Measurements from ENCODE around the gene NKD2. TPM values are rescaled to one million over a fixed set of nuclear protein-coding genes. Genes with fewer than 3 reads are reported as not detected.

Gene NKD2
- total RNA-seq, 1 experiment from 2014 or later: 12.3 TPM

DNA sequence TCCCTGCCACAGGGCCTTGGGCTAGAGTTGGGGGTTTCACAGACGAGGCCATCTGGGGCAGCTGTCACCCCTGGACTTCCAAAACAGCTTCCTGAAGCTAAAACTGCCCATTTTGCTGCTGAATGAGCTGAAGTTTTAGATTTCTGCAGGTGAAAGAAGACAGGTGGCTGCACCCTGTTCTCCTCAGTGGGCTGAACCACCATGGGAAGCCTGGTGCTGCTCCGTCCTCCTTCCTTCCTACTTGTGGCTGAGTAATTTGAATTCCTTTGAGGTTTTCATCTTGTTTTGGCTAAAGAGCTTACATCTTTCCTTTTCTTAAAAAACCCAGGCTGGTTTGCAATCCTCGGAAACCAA, 5.3 kb downstream of the NKD2 start:
- DNase-seq (ENCODE audit: low read depth, low spot score): no peak
- ChIA-PET CTCF (no interaction called here), POLR2A (no interaction called here)
- Histone ChIP-seq H3K27ac (ENCODE audit: low read length) (no peak overlapping the region), H3K4me3 (ENCODE audit: low read depth in 2 of 2, low read length in 2 of 2) (no peak overlapping the region), H3K36me3 (ENCODE audit: control insufficient read depth, insufficient read depth, low read length) (no peaks in the 10 kb centered on the region), H3K27me3 (ENCODE audit: control insufficient read depth, insufficient read depth, low read length) (no peaks in the 10 kb centered on the region), H3K9me3 (ENCODE audit: control insufficient read depth, insufficient read depth, low read depth, low read length) (no peaks in the 10 kb centered on the region), H3K4me1 (ENCODE audit: control insufficient read depth, insufficient read depth, low read length) (peaks cover 14% of the 10 kb centered on the region)
- intact Hi-C loops (cut with micrococcal nuclease; ENCODE audit: unreplicated experiment): loop anchor here (5.0 kb wide), 1 partner anchor 92 kb away; no protein-coding TSS in a partner anchor
- no peak for ATAC-seq
- no TSS peak for BruUV-seq (replicated peaks)
- TF ChIP-seq TCF7L2 (IDR thresholded peaks at IDR 0.05; ENCODE audit: low read depth, low read length) (no peak), SIN3A (IDR thresholded peaks at IDR 0.05; ENCODE audit: borderline replicate concordance, insufficient read depth, low read depth, low read length) (no peak)
- TF ChIP-seq, protein P1, sequence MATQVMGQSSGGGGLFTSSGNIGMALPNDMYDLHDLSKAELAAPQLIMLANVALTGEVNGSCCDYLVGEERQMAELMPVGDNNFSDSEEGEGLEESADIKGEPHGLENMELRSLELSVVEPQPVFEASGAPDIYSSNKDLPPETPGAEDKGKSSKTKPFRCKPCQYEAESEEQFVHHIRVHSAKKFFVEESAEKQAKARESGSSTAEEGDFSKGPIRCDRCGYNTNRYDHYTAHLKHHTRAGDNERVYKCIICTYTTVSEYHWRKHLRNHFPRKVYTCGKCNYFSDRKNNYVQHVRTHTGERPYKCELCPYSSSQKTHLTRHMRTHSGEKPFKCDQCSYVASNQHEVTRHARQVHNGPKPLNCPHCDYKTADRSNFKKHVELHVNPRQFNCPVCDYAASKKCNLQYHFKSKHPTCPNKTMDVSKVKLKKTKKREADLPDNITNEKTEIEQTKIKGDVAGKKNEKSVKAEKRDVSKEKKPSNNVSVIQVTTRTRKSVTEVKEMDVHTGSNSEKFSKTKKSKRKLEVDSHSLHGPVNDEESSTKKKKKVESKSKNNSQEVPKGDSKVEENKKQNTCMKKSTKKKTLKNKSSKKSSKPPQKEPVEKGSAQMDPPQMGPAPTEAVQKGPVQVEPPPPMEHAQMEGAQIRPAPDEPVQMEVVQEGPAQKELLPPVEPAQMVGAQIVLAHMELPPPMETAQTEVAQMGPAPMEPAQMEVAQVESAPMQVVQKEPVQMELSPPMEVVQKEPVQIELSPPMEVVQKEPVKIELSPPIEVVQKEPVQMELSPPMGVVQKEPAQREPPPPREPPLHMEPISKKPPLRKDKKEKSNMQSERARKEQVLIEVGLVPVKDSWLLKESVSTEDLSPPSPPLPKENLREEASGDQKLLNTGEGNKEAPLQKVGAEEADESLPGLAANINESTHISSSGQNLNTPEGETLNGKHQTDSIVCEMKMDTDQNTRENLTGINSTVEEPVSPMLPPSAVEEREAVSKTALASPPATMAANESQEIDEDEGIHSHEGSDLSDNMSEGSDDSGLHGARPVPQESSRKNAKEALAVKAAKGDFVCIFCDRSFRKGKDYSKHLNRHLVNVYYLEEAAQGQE (IDR thresholded peaks at IDR 0.05; ENCODE audit: insufficient read depth in 1 of 2, low read depth in 2 of 2, low read length in 1 of 2): no peak
- TF ChIP-seq, protein P2, sequence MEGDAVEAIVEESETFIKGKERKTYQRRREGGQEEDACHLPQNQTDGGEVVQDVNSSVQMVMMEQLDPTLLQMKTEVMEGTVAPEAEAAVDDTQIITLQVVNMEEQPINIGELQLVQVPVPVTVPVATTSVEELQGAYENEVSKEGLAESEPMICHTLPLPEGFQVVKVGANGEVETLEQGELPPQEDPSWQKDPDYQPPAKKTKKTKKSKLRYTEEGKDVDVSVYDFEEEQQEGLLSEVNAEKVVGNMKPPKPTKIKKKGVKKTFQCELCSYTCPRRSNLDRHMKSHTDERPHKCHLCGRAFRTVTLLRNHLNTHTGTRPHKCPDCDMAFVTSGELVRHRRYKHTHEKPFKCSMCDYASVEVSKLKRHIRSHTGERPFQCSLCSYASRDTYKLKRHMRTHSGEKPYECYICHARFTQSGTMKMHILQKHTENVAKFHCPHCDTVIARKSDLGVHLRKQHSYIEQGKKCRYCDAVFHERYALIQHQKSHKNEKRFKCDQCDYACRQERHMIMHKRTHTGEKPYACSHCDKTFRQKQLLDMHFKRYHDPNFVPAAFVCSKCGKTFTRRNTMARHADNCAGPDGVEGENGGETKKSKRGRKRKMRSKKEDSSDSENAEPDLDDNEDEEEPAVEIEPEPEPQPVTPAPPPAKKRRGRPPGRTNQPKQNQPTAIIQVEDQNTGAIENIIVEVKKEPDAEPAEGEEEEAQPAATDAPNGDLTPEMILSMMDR (IDR thresholded peaks at IDR 0.05): no peak
- in situ Hi-C loops (cut with HindIII; ENCODE audit: low pct_unique_long_range_greater_than_20kb, low sequenced_read_pairs): no loop called here

DNA sequence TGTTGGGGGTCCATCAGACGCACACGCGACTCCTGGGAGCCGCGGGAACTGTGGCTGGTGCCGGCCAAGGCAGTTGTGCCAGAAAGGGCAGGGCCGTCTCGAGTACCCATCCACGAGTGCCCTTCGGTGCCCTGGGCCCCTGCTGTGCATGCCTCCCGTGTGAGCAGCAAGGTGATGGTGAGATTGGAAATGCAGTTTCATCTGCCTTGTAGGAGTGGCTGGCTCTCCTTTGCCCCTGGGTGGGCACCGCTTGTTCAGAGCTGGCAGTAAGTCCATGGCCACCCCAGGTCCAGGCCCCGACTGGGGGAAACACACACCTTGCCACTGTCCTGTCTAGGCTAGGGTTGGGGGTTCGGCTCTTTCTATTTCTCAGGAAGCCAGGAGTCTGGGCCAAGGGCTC, 5.7 kb downstream of the NKD2 start:
- intact Hi-C loops (cut with micrococcal nuclease; ENCODE audit: unreplicated experiment): loop anchor here (5.0 kb wide), 1 partner anchor 92 kb away; no protein-coding TSS in a partner anchor
- CTCF ChIA-PET: no interaction called here

More for the DNA sequence above, 5.7 kb downstream of the NKD2 start:
- Histone ChIP-seq H3K36me3 (ENCODE audit: control insufficient read depth, insufficient read depth, low read length) (no peaks in the 10 kb centered on the region), H3K4me3 (ENCODE audit: low read depth in 2 of 2, low read length in 2 of 2) (no peak overlapping the region), H3K27ac (ENCODE audit: low read length) (no peak overlapping the region), H3K4me1 (ENCODE audit: control insufficient read depth, insufficient read depth, low read length) (peaks cover 14% of the 10 kb centered on the region), H3K9me3 (ENCODE audit: control insufficient read depth, insufficient read depth, low read depth, low read length) (no peaks in the 10 kb centered on the region), H3K27me3 (ENCODE audit: control insufficient read depth, insufficient read depth, low read length) (no peaks in the 10 kb centered on the region)
- DNase-seq (ENCODE audit: low read depth, low spot score) (no peak), ATAC-seq (no peak)
- POLR2A ChIA-PET: no interaction called here
- in situ Hi-C loops (cut with HindIII; ENCODE audit: low pct_unique_long_range_greater_than_20kb, low sequenced_read_pairs): no loop called here
- TF ChIP-seq POLR2AphosphoS5 (IDR thresholded peaks at IDR 0.05; ENCODE audit: low read depth, low read length): no peak
- TF ChIP-seq SIN3A (IDR thresholded peaks at IDR 0.05; ENCODE audit: borderline replicate concordance, insufficient read depth, low read depth, low read length): no peak
- TF ChIP-seq, protein P2 (IDR thresholded peaks at IDR 0.05): no peak
- no TSS peak for BruUV-seq (replicated peaks)

All from Panc1 (cell line).